ENCODE data around the gene DNAH2.
"Not testable (repeated sequence)": the region's sequence is repeated elsewhere in the genome, so short reads cannot be mapped to it uniquely, and the experiment has no call there.

Gene DNAH2

GRCh38 chr17:7809791-7810343 is 92.3 kb downstream of the DNAH2 start:
- H3K4me3 Mint-ChIP-seq, ATAC-seq, H3K27me3 Mint-ChIP-seq, H3K9me3 Mint-ChIP-seq, DNase-seq, H3K4me1 Mint-ChIP-seq: not testable (repeated sequence)
- peak overlapping the region in 1 of 2 donors; percentile 37 for H3K27ac Mint-ChIP-seq

- Mint-ChIP-seq H3K4me3 (no peak overlapping the region), H3K27ac (no peak overlapping the region), H3K27me3 (no peaks in the 10 kb centered on the region), H3K9me3 (no peaks in the 10 kb centered on the region), H3K4me1 (no peaks in the 10 kb centered on the region)
- no peak for ATAC-seq
- DNase-seq, result no peak
These were observed 93.7 kb downstream of the DNAH2 start for GRCh38 chr17:7811251-7811650.

DNA sequence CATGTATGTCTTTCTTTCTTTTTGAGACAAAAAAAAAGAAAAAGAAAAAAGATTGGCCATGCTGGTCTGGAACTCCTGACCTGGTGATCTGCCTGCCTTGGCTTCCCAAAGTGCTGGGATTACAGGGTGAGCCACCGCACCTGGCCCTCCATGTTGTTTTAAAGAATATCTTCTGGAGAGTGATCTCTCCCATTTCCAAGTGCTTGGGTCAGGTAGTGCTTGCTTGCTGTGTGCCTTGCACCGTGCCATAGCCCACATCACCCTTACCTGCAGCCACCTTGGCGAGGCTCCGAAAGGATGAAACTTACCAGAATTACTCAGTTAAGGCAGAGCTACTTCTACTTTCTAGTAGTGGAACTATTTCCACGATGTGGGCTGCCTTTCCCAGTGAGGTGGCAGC is 97.4 kb downstream of the DNAH2 start:
- no peak for DNase-seq
- Mint-ChIP-seq H3K27me3 (no peaks in the 10 kb centered on the region), H3K27ac (no peak overlapping the region), H3K4me1 (no peaks in the 10 kb centered on the region), H3K4me3 (no peak overlapping the region), H3K9me3 (no peaks in the 10 kb centered on the region)
- ATAC-seq, result no peak

GRCh38 chr17:7816926-7817642 is 99.5 kb downstream of the DNAH2 start:
- ATAC-seq (no peak), DNase-seq (no peak)
- Mint-ChIP-seq H3K4me1 (no peaks in the 10 kb centered on the region), H3K4me3 (no peak overlapping the region), H3K27ac (peak overlapping the region in 1 of 2 donors; percentile 29), H3K9me3 (no peaks in the 10 kb centered on the region), H3K27me3 (no peaks in the 10 kb centered on the region)

DNA sequence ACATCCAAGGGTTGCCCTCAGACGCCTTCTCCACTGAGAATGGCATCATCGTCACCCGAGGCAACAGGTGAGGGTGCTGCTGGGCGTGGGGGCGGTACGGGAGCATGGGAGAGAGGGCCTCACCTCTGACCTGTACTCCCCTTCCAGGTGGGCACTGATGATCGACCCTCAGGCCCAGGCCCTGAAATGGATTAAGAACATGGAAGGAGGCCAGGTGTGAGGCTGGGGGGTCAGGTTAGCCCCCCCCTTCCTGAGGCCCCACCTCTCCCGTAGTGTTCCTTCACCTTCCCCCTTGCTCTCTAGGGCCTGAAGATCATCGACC is 100.1 kb downstream of the DNAH2 start:
- no peak for DNase-seq
- Mint-ChIP-seq H3K27ac (no peak overlapping the region), H3K4me1 (no peaks in the 10 kb centered on the region), H3K27me3 (no peaks in the 10 kb centered on the region), H3K9me3 (no peaks in the 10 kb centered on the region), H3K4me3 (no peak overlapping the region)
- ATAC-seq, result no peak

GRCh38 chr17:7818026-7818425 is 100.5 kb downstream of the DNAH2 start:
- H3K4me1 Mint-ChIP-seq, result no peaks in the 10 kb centered on the region
- no peak overlapping the region for H3K27ac Mint-ChIP-seq
- DNase-seq (no peak), ATAC-seq (no peak)
- no peak overlapping the region for H3K4me3 Mint-ChIP-seq
- H3K27me3 Mint-ChIP-seq, result no peaks in the 10 kb centered on the region
- H3K9me3 Mint-ChIP-seq, result no peaks in the 10 kb centered on the region

GRCh38 chr17:7818746-7819645 is 101.5 kb downstream of the DNAH2 start:
- ATAC-seq (no peak), DNase-seq (no peak)
- no peaks in the 10 kb centered on the region for H3K9me3 Mint-ChIP-seq
- H3K4me1 Mint-ChIP-seq, result no peaks in the 10 kb centered on the region
- H3K27me3 Mint-ChIP-seq, result peaks cover 5% of the 10 kb centered on the region
- H3K27ac Mint-ChIP-seq, result no peak overlapping the region
- no peak overlapping the region for H3K4me3 Mint-ChIP-seq

GRCh38 chr17:7820231-7820630 is 102.7 kb downstream of the DNAH2 start:
- H3K9me3 Mint-ChIP-seq, result no peaks in the 10 kb centered on the region
- ATAC-seq (no peak), DNase-seq (no peak)
- H3K4me1 Mint-ChIP-seq, result peaks cover 2% of the 10 kb centered on the region
- H3K27me3 Mint-ChIP-seq, result peaks cover 11% of the 10 kb centered on the region
- H3K27ac Mint-ChIP-seq, result no peak overlapping the region
- H3K4me3 Mint-ChIP-seq, result no peak overlapping the region

- H3K4me3 Mint-ChIP-seq, result no peak overlapping the region
- H3K27ac Mint-ChIP-seq, result no peak overlapping the region
- DNase-seq (no peak), ATAC-seq (no peak)
- H3K9me3 Mint-ChIP-seq, result no peaks in the 10 kb centered on the region
- peaks cover 15% of the 10 kb centered on the region for H3K27me3 Mint-ChIP-seq
- peaks cover 6% of the 10 kb centered on the region for H3K4me1 Mint-ChIP-seq
These were observed 104.6 kb downstream of the DNAH2 start for GRCh38 chr17:7822126-7822525.

DNA sequence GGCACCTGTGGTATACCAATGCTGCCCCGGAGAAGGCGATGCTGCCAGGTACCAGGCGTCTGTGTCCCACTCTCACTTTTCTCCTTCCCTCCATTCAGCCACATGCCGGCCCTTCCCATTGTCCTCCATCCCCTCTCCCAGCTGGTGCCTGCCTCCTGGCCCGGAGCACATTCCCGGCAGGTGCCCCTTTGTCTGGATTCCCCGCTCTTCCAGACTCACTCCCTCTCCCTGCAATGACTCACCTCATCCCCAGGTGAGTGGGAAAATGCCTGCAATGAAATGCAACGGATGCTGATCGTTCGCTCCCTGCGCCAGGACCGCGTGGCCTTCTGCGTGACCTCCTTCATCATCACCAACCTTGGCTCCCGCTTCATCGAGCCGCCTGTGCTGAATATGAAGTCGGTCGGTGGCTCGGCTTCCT is 106.0 kb downstream of the DNAH2 start:
- ATAC-seq (no peak), DNase-seq (no peak)
- Mint-ChIP-seq H3K9me3 (no peaks in the 10 kb centered on the region), H3K4me3 (no peak overlapping the region), H3K4me1 (peaks cover 6% of the 10 kb centered on the region), H3K27ac (no peak overlapping the region), H3K27me3 (peaks cover 16% of the 10 kb centered on the region)

- Mint-ChIP-seq H3K9me3 (no peaks in the 10 kb centered on the region), H3K4me3 (no peak overlapping the region), H3K4me1 (peaks cover 6% of the 10 kb centered on the region), H3K27ac (no peak overlapping the region), H3K27me3 (peaks cover 16% of the 10 kb centered on the region)
- no peak for ATAC-seq
- DNase-seq, result no peak
These were observed 106.7 kb downstream of the DNAH2 start for GRCh38 chr17:7824021-7824924.

- peak overlapping the region in 1 of 2 donors; percentile 72 for H3K27ac Mint-ChIP-seq
- peaks cover 16% of the 10 kb centered on the region for H3K27me3 Mint-ChIP-seq
- no peaks in the 10 kb centered on the region for H3K9me3 Mint-ChIP-seq
- DNase-seq (no peak), ATAC-seq (no peak)
- no peak overlapping the region for H3K4me3 Mint-ChIP-seq
- peaks cover 6% of the 10 kb centered on the region for H3K4me1 Mint-ChIP-seq
These were observed 107.9 kb downstream of the DNAH2 start for GRCh38 chr17:7825206-7825990.

DNA sequence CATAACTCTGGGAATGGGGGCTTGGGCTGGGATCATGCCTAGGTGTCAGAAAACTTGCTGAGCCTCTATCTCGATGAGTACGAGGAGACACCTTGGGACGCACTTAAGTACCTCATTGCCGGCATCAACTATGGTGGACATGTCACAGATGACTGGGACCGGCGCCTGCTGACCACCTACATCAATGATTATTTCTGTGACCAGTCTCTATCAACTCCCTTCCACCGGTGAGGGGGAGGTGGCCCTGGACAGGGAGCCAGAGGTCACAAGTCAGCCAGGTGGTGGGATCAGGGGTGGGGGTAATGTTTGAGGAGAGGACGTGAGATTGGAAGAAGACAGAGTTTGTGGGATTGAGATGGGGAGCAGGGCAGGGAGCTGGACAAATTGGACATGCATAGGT is 113.1 kb downstream of the DNAH2 start:
- H3K27ac Mint-ChIP-seq, result no peak overlapping the region
- peaks cover 20% of the 10 kb centered on the region for H3K27me3 Mint-ChIP-seq
- no peaks in the 10 kb centered on the region for H3K9me3 Mint-ChIP-seq
- no peak overlapping the region for H3K4me3 Mint-ChIP-seq
- DNase-seq, result no peak
- ATAC-seq, result no peak
- H3K4me1 Mint-ChIP-seq, result peaks cover 9% of the 10 kb centered on the region

DNA sequence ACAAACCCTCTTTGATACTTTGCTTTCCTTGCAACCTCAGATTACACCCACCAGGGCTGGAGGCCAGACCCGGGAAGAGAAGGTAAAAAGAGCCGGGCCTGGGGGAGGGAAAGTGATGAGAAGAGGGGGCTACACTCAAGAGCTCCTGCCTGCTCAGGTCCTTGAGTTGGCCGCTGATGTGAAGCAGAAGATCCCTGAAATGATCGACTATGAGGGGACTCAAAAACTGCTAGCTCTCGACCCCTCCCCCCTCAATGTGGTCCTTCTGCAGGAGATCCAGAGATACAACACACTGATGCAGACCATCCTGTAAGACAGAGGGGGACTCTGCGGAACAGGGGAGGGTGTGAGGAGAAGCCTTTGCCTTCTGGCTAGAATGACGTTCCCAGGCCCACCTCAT is 113.7 kb downstream of the DNAH2 start:
- DNase-seq (no peak), ATAC-seq (no peak)
- Mint-ChIP-seq H3K27me3 (peaks cover 20% of the 10 kb centered on the region), H3K4me3 (no peak overlapping the region), H3K9me3 (no peaks in the 10 kb centered on the region), H3K4me1 (peaks cover 12% of the 10 kb centered on the region), H3K27ac (no peak overlapping the region)

GRCh38 chr17:7832431-7832830 is 114.9 kb downstream of the DNAH2 start:
- H3K9me3 Mint-ChIP-seq, result no peaks in the 10 kb centered on the region
- no peak overlapping the region for H3K27ac Mint-ChIP-seq

More at GRCh38 chr17:7832431-7832830, 114.9 kb downstream of the DNAH2 start:
- Mint-ChIP-seq H3K4me1 (peaks cover 24% of the 10 kb centered on the region), H3K27me3 (peaks cover 14% of the 10 kb centered on the region), H3K4me3 (no peak overlapping the region)
- ATAC-seq (no peak), DNase-seq (no peak)

Data from stimulated activated naive CD8-positive, alpha-beta T cell treated with anti-CD3 and anti-CD28 coated beads, Interleukin-15, amount 100 ng/mL, for 72 hours (primary cell).